Measurements from ENCODE around the gene PYGB. TPM values are rescaled to one million over a fixed set of nuclear protein-coding genes. Genes with fewer than 3 reads are reported as not detected.
"Not testable (repeated sequence)": the region's sequence is repeated elsewhere in the genome, so short reads cannot be mapped to it uniquely, and the experiment has no call there.

The PYGB gene
- total and polyA plus RNA-seq, 4 donors = 37.9 to 143 (median 94.0) TPM

- intact Hi-C loops (cut with DNase I); H3K36me3 ChIP-seq (ENCODE audit: control insufficient read depth in 1 of 2, insufficient read depth in 2 of 2, low read length in 1 of 2); H3K4me3 ChIP-seq (ENCODE audit: low read length in 2 of 2); H3K4me1 ChIP-seq (ENCODE audit: control insufficient read depth in 1 of 2, insufficient read depth in 2 of 2, low read length in 2 of 2); H3K27me3 ChIP-seq (ENCODE audit: control insufficient read depth in 1 of 2, insufficient read depth in 2 of 2, low read length in 1 of 2); H3K27ac ChIP-seq (ENCODE audit: low read depth in 1 of 2, low read length in 2 of 2); H3K9me3 ChIP-seq (ENCODE audit: control insufficient read depth, low read length); ATAC-seq (ENCODE audit: low FRiP score): not testable (repeated sequence)
- DNase-seq = peak in 1 of 2 donors; percentile 61
- 90 to 95% methylated on average over 16 of the region's 16 CpGs for WGBS, 2 donors
These were observed 13.0 kb downstream of the PYGB start for GRCh38 chr20:25260770-25261437.

GRCh38 chr20:25269057-25269832, 21.4 kb downstream of the PYGB start:
- no peak overlapping the region for H3K4me3 ChIP-seq (ENCODE audit: low read length in 2 of 2)
- ATAC-seq (ENCODE audit: low FRiP score) (no peak), DNase-seq (no peak)
- no peak overlapping the region for H3K27ac ChIP-seq (ENCODE audit: low read depth in 1 of 2, low read length in 2 of 2)
- peaks cover 2% of the 10 kb centered on the region in 2 donors for H3K4me1 ChIP-seq (ENCODE audit: control insufficient read depth in 1 of 2, insufficient read depth in 2 of 2, low read length in 2 of 2)
- WGBS, 2 donors = 79 to 80% methylated on average over 11 of the region's 11 CpGs
- intact Hi-C loops (cut with DNase I) = no loop called here
- no peaks in the 10 kb centered on the region for H3K27me3 ChIP-seq (ENCODE audit: control insufficient read depth in 1 of 2, insufficient read depth in 2 of 2, low read length in 1 of 2)
- peaks cover 8 to 9% of the 10 kb centered on the region in 2 donors for H3K36me3 ChIP-seq (ENCODE audit: control insufficient read depth in 1 of 2, insufficient read depth in 2 of 2, low read length in 1 of 2)
- H3K9me3 ChIP-seq (ENCODE audit: control insufficient read depth, low read length) = no peaks in the 10 kb centered on the region

- Histone ChIP-seq H3K4me1 (ENCODE audit: control insufficient read depth in 1 of 2, insufficient read depth in 2 of 2, low read length in 2 of 2) (peaks cover 2% of the 10 kb centered on the region in 2 donors), H3K9me3 (ENCODE audit: control insufficient read depth, low read length) (no peaks in the 10 kb centered on the region), H3K27ac (ENCODE audit: low read depth in 1 of 2, low read length in 2 of 2) (no peak overlapping the region), H3K27me3 (ENCODE audit: control insufficient read depth in 1 of 2, insufficient read depth in 2 of 2, low read length in 1 of 2) (no peaks in the 10 kb centered on the region), H3K36me3 (ENCODE audit: control insufficient read depth in 1 of 2, insufficient read depth in 2 of 2, low read length in 1 of 2) (peaks cover 8 to 9% of the 10 kb centered on the region in 2 donors), H3K4me3 (ENCODE audit: low read length in 2 of 2) (no peak overlapping the region)
- ATAC-seq (ENCODE audit: low FRiP score) (no peak), DNase-seq (no peak)
- WGBS, 2 donors = 95 to 99% methylated on average over 6 of the region's 6 CpGs
- intact Hi-C loops (cut with DNase I) = no loop called here
These were observed 21.9 kb downstream of the PYGB start for GRCh38 chr20:25269833-25270170.

- Histone ChIP-seq H3K9me3 (ENCODE audit: control insufficient read depth, low read length) (no peaks in the 10 kb centered on the region), H3K4me1 (ENCODE audit: control insufficient read depth in 1 of 2, insufficient read depth in 2 of 2, low read length in 2 of 2) (peaks cover 2% of the 10 kb centered on the region in 2 donors), H3K4me3 (ENCODE audit: low read length in 2 of 2) (no peak overlapping the region), H3K27me3 (ENCODE audit: control insufficient read depth in 1 of 2, insufficient read depth in 2 of 2, low read length in 1 of 2) (no peaks in the 10 kb centered on the region), H3K27ac (ENCODE audit: low read depth in 1 of 2, low read length in 2 of 2) (no peak overlapping the region), H3K36me3 (ENCODE audit: control insufficient read depth in 1 of 2, insufficient read depth in 2 of 2, low read length in 1 of 2) (peaks cover 8 to 9% of the 10 kb centered on the region in 2 donors)
- intact Hi-C loops (cut with DNase I) = no loop called here
- ATAC-seq (ENCODE audit: low FRiP score) (no peak), DNase-seq (no peak)
- 59 to 69% methylated on average over 12 of the region's 12 CpGs for WGBS, 2 donors
These were observed 23.0 kb downstream of the PYGB start for GRCh38 chr20:25270829-25271251.

- Histone ChIP-seq H3K4me3 (ENCODE audit: low read length in 2 of 2) (no peak overlapping the region), H3K9me3 (ENCODE audit: control insufficient read depth, low read length) (no peaks in the 10 kb centered on the region), H3K27me3 (ENCODE audit: control insufficient read depth in 1 of 2, insufficient read depth in 2 of 2, low read length in 1 of 2) (no peaks in the 10 kb centered on the region), H3K36me3 (ENCODE audit: control insufficient read depth in 1 of 2, insufficient read depth in 2 of 2, low read length in 1 of 2) (peaks cover 8 to 9% of the 10 kb centered on the region in 2 donors), H3K27ac (ENCODE audit: low read depth in 1 of 2, low read length in 2 of 2) (no peak overlapping the region), H3K4me1 (ENCODE audit: control insufficient read depth in 1 of 2, insufficient read depth in 2 of 2, low read length in 2 of 2) (peaks cover under 1% of the 10 kb centered on the region in 2 donors)
- WGBS, 2 donors = 91 to 92% methylated on average over 13 of the region's 13 CpGs
- DNase-seq (no peak), ATAC-seq (ENCODE audit: low FRiP score) (no peak)
- intact Hi-C loops (cut with DNase I) = no loop called here
These were observed 23.8 kb downstream of the PYGB start for GRCh38 chr20:25271486-25272222.

GRCh38 chr20:25272223-25273000, 24.5 kb downstream of the PYGB start:
- ATAC-seq (ENCODE audit: low FRiP score) (no peak), DNase-seq (no peak)
- Histone ChIP-seq H3K36me3 (ENCODE audit: control insufficient read depth in 1 of 2, insufficient read depth in 2 of 2, low read length in 1 of 2) (peaks cover 9 to 10% of the 10 kb centered on the region in 2 donors), H3K27ac (ENCODE audit: low read depth in 1 of 2, low read length in 2 of 2) (no peak overlapping the region), H3K9me3 (ENCODE audit: control insufficient read depth, low read length) (no peaks in the 10 kb centered on the region), H3K27me3 (ENCODE audit: control insufficient read depth in 1 of 2, insufficient read depth in 2 of 2, low read length in 1 of 2) (no peaks in the 10 kb centered on the region), H3K4me1 (ENCODE audit: control insufficient read depth in 1 of 2, insufficient read depth in 2 of 2, low read length in 2 of 2) (no peaks in the 10 kb centered on the region), H3K4me3 (ENCODE audit: low read length in 2 of 2) (no peak overlapping the region)
- intact Hi-C loops (cut with DNase I) = no loop called here
- 82 to 86% methylated on average over 19 of the region's 19 CpGs for WGBS, 2 donors

GRCh38 chr20:25273046-25273445, 25.2 kb downstream of the PYGB start:
- intact Hi-C loops (cut with DNase I) = no loop called here
- ATAC-seq (ENCODE audit: low FRiP score) (no peak), DNase-seq (peak in 1 of 2 donors; percentile 30)
- Histone ChIP-seq H3K36me3 (ENCODE audit: control insufficient read depth in 1 of 2, insufficient read depth in 2 of 2, low read length in 1 of 2) (peaks cover 9 to 13% of the 10 kb centered on the region in 2 donors), H3K4me1 (ENCODE audit: control insufficient read depth in 1 of 2, insufficient read depth in 2 of 2, low read length in 2 of 2) (no peaks in the 10 kb centered on the region), H3K4me3 (ENCODE audit: low read length in 2 of 2) (no peak overlapping the region), H3K27ac (ENCODE audit: low read depth in 1 of 2, low read length in 2 of 2) (no peak overlapping the region), H3K27me3 (ENCODE audit: control insufficient read depth in 1 of 2, insufficient read depth in 2 of 2, low read length in 1 of 2) (no peaks in the 10 kb centered on the region), H3K9me3 (ENCODE audit: control insufficient read depth, low read length) (no peaks in the 10 kb centered on the region)
- WGBS, 2 donors = 76 to 79% methylated on average over 10 of the region's 10 CpGs
